Loucy (cell line): ENCODE data around the gene FAM131A.

Experiments
- H2AFZ ChIP-seq: fragments of 200-600 bp; sonication (generic); 2 replicates; pipeline ENCODE4 v1.6.0; 2016; ENCODE audit warnings: antibody characterized with exemption, mild to moderate bottlenecking, low read length, moderate library complexity
- H3F3A ChIP-seq: fragments of 200-600 bp; 2 replicates; pipeline ENCODE4 v1.6.0; 2016; ENCODE audit warnings: antibody characterized with exemption, low read depth, mild to moderate bottlenecking
- H3K27me3 ChIP-seq: fragments of 200-600 bp; sonication (generic); 2 replicates; pipeline ENCODE4 v1.6.1; 2014; ENCODE audit warnings: low read length, mild to moderate bottlenecking; ENCODE audit not compliant: insufficient read depth, poor library complexity, severe bottlenecking
- H3K36me3 ChIP-seq: fragments of 200-600 bp; sonication (generic); 2 replicates; pipeline ENCODE4 v1.6.1; 2016; ENCODE audit warnings: low read length; ENCODE audit not compliant: insufficient read depth
- H3K4me1 ChIP-seq: fragments of 200-600 bp; sonication (generic); 2 replicates; pipeline ENCODE4 v1.5.1; 2014; ENCODE audit warnings: low read length, mild to moderate bottlenecking; ENCODE audit not compliant: insufficient read depth, poor library complexity, severe bottlenecking
- H3K4me2 ChIP-seq: fragments of 200-600 bp; sonication (generic); 2 replicates; pipeline ENCODE4 v1.6.0; 2014; ENCODE audit warnings: antibody characterized with exemption, low read length, low read depth, mild to moderate bottlenecking; ENCODE audit not compliant: poor library complexity, severe bottlenecking
- H3K4me3 ChIP-seq: fragments of 200-600 bp; sonication (generic); 2 replicates; pipeline ENCODE4 v1.5.1; 2014; ENCODE audit warnings: low read length, mild to moderate bottlenecking, mixed read lengths; ENCODE audit not compliant: poor library complexity, severe bottlenecking
- H3K79me2 ChIP-seq: fragments of 200-600 bp; sonication (generic); 2 replicates; pipeline ENCODE4 v1.6.1; 2014; ENCODE audit warnings: low read length; ENCODE audit not compliant: insufficient read depth
- H3K9ac ChIP-seq: fragments of 200-600 bp; sonication (generic); 2 replicates; pipeline ENCODE4 v1.6.0; 2014; ENCODE audit warnings: mild to moderate bottlenecking, low read depth, low read length, moderate library complexity; ENCODE audit not compliant: poor library complexity, severe bottlenecking
- H3K9me2 ChIP-seq: fragments of 200-600 bp; sonication (generic); replicated peaks from 2 replicates; pipeline ENCODE4 v1.6.1; 2016; ENCODE audit warnings: low read depth, low read length, mixed read lengths
- H3K9me3 ChIP-seq: fragments of 200-600 bp; sonication (generic); 2 replicates; pipeline ENCODE4 v1.6.1; 2014; ENCODE audit warnings: mild to moderate bottlenecking, antibody characterized with exemption, low read length, low read depth; ENCODE audit not compliant: insufficient read depth
- H4K20me1 ChIP-seq: fragments of 200-600 bp; sonication (generic); 2 replicates; pipeline ENCODE4 v1.6.0; 2014; ENCODE audit warnings: antibody characterized with exemption, low read length, mild to moderate bottlenecking; ENCODE audit not compliant: insufficient read depth, poor library complexity, severe bottlenecking
- CTCF ChIP-seq: fragments of 200-600 bp; sonication (generic); conservative IDR thresholded peaks from 2 replicates; pipeline ENCODE4 v1.5.1; 2014; ENCODE audit warnings: mild to moderate bottlenecking, antibody characterized with exemption, low read length
- EZH2phosphoT487 ChIP-seq: fragments of 200-600 bp; IDR thresholded peaks from 2 replicates; pipeline ENCODE4 v1.6.1; 2018; ENCODE audit warnings: antibody characterized with exemption, mild to moderate bottlenecking, moderate library complexity, borderline replicate concordance

The FAM131A gene

GRCh38 chr3:184341925-184342324 is 4.5 kb downstream of the FAM131A start:
- no peak overlapping the region for H2AFZ ChIP-seq
- no peaks in the 10 kb centered on the region for H3K27me3 ChIP-seq
- H3K4me1 ChIP-seq: peaks cover 7% of the 10 kb centered on the region
- TF ChIP-seq EZH2phosphoT487: no peak
- no peak overlapping the region for H3K9ac ChIP-seq
- no peak overlapping the region for H3K4me2 ChIP-seq
- H3F3A ChIP-seq: no peaks in the 10 kb centered on the region
- H3K36me3 ChIP-seq: no peaks in the 10 kb centered on the region
- no peak overlapping the region for H3K4me3 ChIP-seq
- no peaks in the 10 kb centered on the region for H3K9me3 ChIP-seq
- no peaks in the 10 kb centered on the region for H4K20me1 ChIP-seq
- H3K79me2 ChIP-seq: no peaks in the 10 kb centered on the region
- no peaks in the 10 kb centered on the region for H3K9me2 ChIP-seq

GRCh38 chr3:184343200-184343876 is 5.9 kb downstream of the FAM131A start:
- Histone ChIP-seq H3K27me3 (no peaks in the 10 kb centered on the region), H3K79me2 (no peaks in the 10 kb centered on the region), H3K4me1 (peaks cover 7% of the 10 kb centered on the region), H3K4me3 (no peak overlapping the region), H2AFZ (no peak overlapping the region), H3K9me3 (no peaks in the 10 kb centered on the region), H3K9me2 (no peaks in the 10 kb centered on the region), H3K4me2 (no peak overlapping the region), H4K20me1 (no peaks in the 10 kb centered on the region), H3K9ac (no peak overlapping the region), H3F3A (no peaks in the 10 kb centered on the region), H3K36me3 (no peaks in the 10 kb centered on the region)
- TF ChIP-seq CTCF (no peak), EZH2phosphoT487 (no peak)

GRCh38 chr3:184344579-184345316 is 7.3 kb downstream of the FAM131A start:
- Histone ChIP-seq H3F3A (no peaks in the 10 kb centered on the region), H3K4me1 (peaks cover 7% of the 10 kb centered on the region), H3K4me2 (no peak overlapping the region)

More at GRCh38 chr3:184344579-184345316, 7.3 kb downstream of the FAM131A start:
- H3K4me3 ChIP-seq: no peak overlapping the region
- H4K20me1 ChIP-seq: no peaks in the 10 kb centered on the region
- no peaks in the 10 kb centered on the region for H3K9me3 ChIP-seq
- no peak overlapping the region for H2AFZ ChIP-seq
- H3K27me3 ChIP-seq: no peaks in the 10 kb centered on the region
- H3K79me2 ChIP-seq: no peaks in the 10 kb centered on the region
- TF ChIP-seq EZH2phosphoT487: no peak
- TF ChIP-seq CTCF: no peak
- H3K9me2 ChIP-seq: no peaks in the 10 kb centered on the region
- H3K9ac ChIP-seq: no peak overlapping the region
- H3K36me3 ChIP-seq: no peaks in the 10 kb centered on the region
